ENCODE results near the gene FOXM1.

FOXM1 gene

GRCh38 chr12:2835691-2836403 lies 41.1 kb downstream of the FOXM1 start:
- TF ChIP-seq, protein P1, sequence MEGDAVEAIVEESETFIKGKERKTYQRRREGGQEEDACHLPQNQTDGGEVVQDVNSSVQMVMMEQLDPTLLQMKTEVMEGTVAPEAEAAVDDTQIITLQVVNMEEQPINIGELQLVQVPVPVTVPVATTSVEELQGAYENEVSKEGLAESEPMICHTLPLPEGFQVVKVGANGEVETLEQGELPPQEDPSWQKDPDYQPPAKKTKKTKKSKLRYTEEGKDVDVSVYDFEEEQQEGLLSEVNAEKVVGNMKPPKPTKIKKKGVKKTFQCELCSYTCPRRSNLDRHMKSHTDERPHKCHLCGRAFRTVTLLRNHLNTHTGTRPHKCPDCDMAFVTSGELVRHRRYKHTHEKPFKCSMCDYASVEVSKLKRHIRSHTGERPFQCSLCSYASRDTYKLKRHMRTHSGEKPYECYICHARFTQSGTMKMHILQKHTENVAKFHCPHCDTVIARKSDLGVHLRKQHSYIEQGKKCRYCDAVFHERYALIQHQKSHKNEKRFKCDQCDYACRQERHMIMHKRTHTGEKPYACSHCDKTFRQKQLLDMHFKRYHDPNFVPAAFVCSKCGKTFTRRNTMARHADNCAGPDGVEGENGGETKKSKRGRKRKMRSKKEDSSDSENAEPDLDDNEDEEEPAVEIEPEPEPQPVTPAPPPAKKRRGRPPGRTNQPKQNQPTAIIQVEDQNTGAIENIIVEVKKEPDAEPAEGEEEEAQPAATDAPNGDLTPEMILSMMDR (IDR thresholded peaks at IDR 0.05; ENCODE audit: low read depth, low read length) = no peak
- no peak overlapping the region for H3K4me3 ChIP-seq (ENCODE audit: low read depth, low read length)

GRCh38 chr12:2834581-2835491 lies 42.1 kb downstream of the FOXM1 start, which contains the start of gene NRIP2:
Gene NRIP2 (minus strand): TSS chr12:2835035. CDS start chr12:2834983, 52 bp downstream.
- TF ChIP-seq, protein P1 (IDR thresholded peaks at IDR 0.05; ENCODE audit: low read depth, low read length) = no peak
- H3K4me3 ChIP-seq (ENCODE audit: low read depth, low read length) = no peak within 1 kb of the TSS

- H3K4me3 ChIP-seq (ENCODE audit: low read depth, low read length) = no peak overlapping the region
- TF ChIP-seq, protein P1 (IDR thresholded peaks at IDR 0.05; ENCODE audit: low read depth, low read length) = no peak
These were observed 43.2 kb downstream of the FOXM1 start for GRCh38 chr12:2833810-2834209.

DNA sequence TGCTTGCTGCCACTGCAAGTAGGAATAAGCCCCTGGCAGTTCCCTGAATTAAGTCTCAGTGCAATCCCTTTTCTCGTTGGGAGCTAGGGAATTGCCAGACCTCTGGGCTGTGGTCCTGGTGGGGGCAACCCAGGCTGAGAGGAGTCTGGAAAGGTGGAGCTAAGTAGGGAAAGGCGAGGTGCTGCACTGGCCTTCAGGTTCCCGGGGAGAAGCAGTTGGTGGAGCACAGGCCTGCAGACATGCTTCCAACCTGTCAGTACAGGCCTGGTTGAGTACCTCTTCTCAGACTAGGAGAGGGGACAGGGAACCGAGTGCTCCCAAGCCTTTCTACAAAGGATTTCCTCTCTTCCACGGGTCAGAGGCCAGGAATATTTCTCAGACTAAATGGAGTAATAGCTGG lies 43.6 kb downstream of the FOXM1 start:
- TF ChIP-seq, protein P1 (IDR thresholded peaks at IDR 0.05; ENCODE audit: low read depth, low read length) = no peak
- H3K4me3 ChIP-seq (ENCODE audit: low read depth, low read length) = no peak overlapping the region

DNA sequence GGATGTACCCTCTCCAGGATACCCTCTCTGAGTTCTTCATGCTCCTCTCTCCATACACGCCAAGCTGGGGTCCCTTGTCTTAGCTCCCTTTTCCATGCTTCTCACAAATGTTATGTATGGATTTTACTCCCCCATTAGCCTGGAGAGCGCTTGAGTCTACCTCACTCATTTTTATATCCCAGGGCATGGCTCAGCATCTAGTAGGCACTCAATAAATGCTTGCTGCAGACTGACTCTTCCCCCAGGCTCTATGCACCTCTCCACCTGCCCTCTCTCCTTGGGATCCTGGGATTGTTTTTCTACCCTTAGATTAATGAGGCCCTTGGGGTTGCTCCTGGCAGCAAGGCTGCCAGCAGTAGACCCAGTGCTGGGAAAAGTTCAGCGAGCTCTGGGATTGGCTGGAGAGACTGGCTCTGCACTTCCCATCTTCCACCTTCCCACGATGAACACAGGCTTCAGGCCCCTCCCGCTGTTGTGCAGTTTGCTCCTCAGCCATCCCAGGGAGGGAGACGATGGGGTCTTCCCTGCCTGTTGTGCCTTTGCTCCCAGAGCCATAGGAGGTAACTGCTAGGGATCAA lies 44.3 kb downstream of the FOXM1 start:
- TF ChIP-seq, protein P1 (IDR thresholded peaks at IDR 0.05; ENCODE audit: low read depth, low read length) = no peak
- H3K4me3 ChIP-seq (ENCODE audit: low read depth, low read length) = no peak overlapping the region

- H3K4me3 ChIP-seq (ENCODE audit: low read depth, low read length) = no peak overlapping the region
- TF ChIP-seq, protein P1 (IDR thresholded peaks at IDR 0.05; ENCODE audit: low read depth, low read length) = no peak
These were observed 47.7 kb downstream of the FOXM1 start for GRCh38 chr12:2829275-2829674.
